ENCODE data around the gene KIF3A. TPM values are rescaled to one million over a fixed set of nuclear protein-coding genes. Genes with fewer than 3 reads are reported as not detected.

Gene KIF3A
- total and polyA plus RNA-seq, 4 experiments from 2014 or later: 9.7 to 25.9 (median 18.5) TPM

GRCh38 chr5:132747616-132748440 is 10.5 kb upstream of the KIF3A start:
- no peaks in the 10 kb centered on the region for H3K9me3 Mint-ChIP-seq
- peak; percentile 60 to 72 (median 70) for DNase-seq
- no peaks in the 10 kb centered on the region for H3K27me3 Mint-ChIP-seq
- Histone ChIP-seq H3K4me1 (ENCODE audit: insufficient read depth, low read length) (peaks cover 7% of the 10 kb centered on the region), H3K36me3 (ENCODE audit: insufficient read depth, low read length) (no peaks in the 10 kb centered on the region), H3K9me3 (ENCODE audit: control insufficient read depth in 1 of 2, low read length in 2 of 2) (no peaks in the 10 kb centered on the region), H3K27ac (ENCODE audit: low read depth, low read length) (peak overlapping the region; percentile 61), H3K4me3 (ENCODE audit: low read length in 2 of 2) (peak overlapping the region in 1 of 2 donors; percentile 58), H3K27me3 (ENCODE audit: insufficient read depth, low read length) (no peaks in the 10 kb centered on the region)
- CTCF ChIA-PET (ENCODE audit: partially characterized antibody): interaction anchor here (0.7 to 3.2 kb wide), 12 partner anchors 8 to 257 kb away, joined by 3 to 55 read pairs (median 4); partner anchors contain the start of genes IRF1 and KIF3A
- POLR2A ChIA-PET (ENCODE audit: partially characterized antibody): interaction anchor here (0.6 to 5.8 kb wide), 27 partner anchors 9 to 379 kb away, joined by 3 to 91 read pairs (median 4); partner anchors contain the start of genes AFF4, GDF9, HSPA4 and IRF1
- peak overlapping the region; percentile 64 to 79 (median 70) for H3K4me3 Mint-ChIP-seq
- H3K27ac Mint-ChIP-seq: peak overlapping the region; percentile 74 to 84 (median 75)
- peaks cover 7 to 12% of the 10 kb centered on the region in 2 donors for H3K36me3 Mint-ChIP-seq
- peaks cover 8 to 28% (median 15%) of the 10 kb centered on the region in 4 donors for H3K4me1 Mint-ChIP-seq
- intact Hi-C loops (cut with micrococcal nuclease): loop anchor here (1.0 to 5.0 kb wide), 4 partner anchors 11 to 119 kb away; partner anchors contain the start of genes GDF9, KIF3A, SEPTIN8 and UQCRQ

GRCh38 chr5:132746954-132747615 is 9.7 kb upstream of the KIF3A start, which contains the start of gene CCNI2:
TSS of gene CCNI2 (plus strand) at chr5:132747426. CDS start at chr5:132747496, 70 bp downstream.
- peak; percentile 71 to 76 (median 73) for DNase-seq
- Mint-ChIP-seq H3K36me3 (peaks cover under 1 to 10% of the 10 kb centered on the region in 2 donors), H3K27me3 (no peaks in the 10 kb centered on the region), H3K9me3 (no peaks in the 10 kb centered on the region), H3K4me1 (peaks cover 8 to 28% (median 15%) of the 10 kb centered on the region in 4 donors), H3K4me3 (peak within 1 kb of the TSS; percentile 78 to 87 (median 85)), H3K27ac (peak within 1 kb of the TSS; percentile 74 to 89 (median 79))
- ChIA-PET CTCF (ENCODE audit: partially characterized antibody) (interaction anchor here (0.6 to 3.2 kb wide), 15 partner anchors 9 to 256 kb away, joined by 3 to 55 read pairs (median 4); partner anchors contain the start of genes IRF1 and KIF3A), POLR2A (ENCODE audit: partially characterized antibody) (interaction anchor here (0.6 to 5.8 kb wide), 27 partner anchors 9 to 1991 kb away, joined by 3 to 91 read pairs (median 4); partner anchors contain the start of genes AFF4, CAMLG, GDF9 and HSPA4)
- H3K9me3 ChIP-seq (ENCODE audit: control insufficient read depth in 1 of 2, low read length in 2 of 2): no peaks in the 10 kb centered on the region
- H3K27ac ChIP-seq (ENCODE audit: low read depth, low read length): peak within 1 kb of the TSS; percentile 61
- peak within 1 kb of the TSS in 1 of 2 donors; percentile 58 for H3K4me3 ChIP-seq (ENCODE audit: low read length in 2 of 2)
- no peaks in the 10 kb centered on the region for H3K36me3 ChIP-seq (ENCODE audit: insufficient read depth, low read length)
- intact Hi-C loops (cut with micrococcal nuclease): loop anchor here (1.0 to 5.0 kb wide), 4 partner anchors 10 to 120 kb away; partner anchors contain the start of genes GDF9, KIF3A, SEPTIN8 and UQCRQ
- H3K27me3 ChIP-seq (ENCODE audit: insufficient read depth, low read length): no peaks in the 10 kb centered on the region
- H3K4me1 ChIP-seq (ENCODE audit: insufficient read depth, low read length): peaks cover 7% of the 10 kb centered on the region

- Histone ChIP-seq H3K4me1 (ENCODE audit: insufficient read depth, low read length) (peaks cover 7% of the 10 kb centered on the region), H3K27me3 (ENCODE audit: insufficient read depth, low read length) (no peaks in the 10 kb centered on the region), H3K27ac (ENCODE audit: low read depth, low read length) (peak overlapping the region; percentile 61), H3K9me3 (ENCODE audit: control insufficient read depth in 1 of 2, low read length in 2 of 2) (no peaks in the 10 kb centered on the region), H3K4me3 (ENCODE audit: low read length in 2 of 2) (peak overlapping the region in 1 of 2 donors; percentile 58), H3K36me3 (ENCODE audit: insufficient read depth, low read length) (no peaks in the 10 kb centered on the region)
- intact Hi-C loops (cut with micrococcal nuclease): loop anchor here (2.0 to 5.0 kb wide), 3 partner anchors 30 to 121 kb away; partner anchors contain the start of genes GDF9, SEPTIN8 and UQCRQ
- H3K27ac Mint-ChIP-seq: peak overlapping the region; percentile 70 to 89 (median 79)
- POLR2A ChIA-PET (ENCODE audit: partially characterized antibody): interaction anchor here (0.7 to 5.8 kb wide), 17 partner anchors 9 to 1992 kb away, joined by 3 to 91 read pairs (median 6); partner anchors contain the start of genes AFF4, CAMLG, HSPA4 and IRF1
- H3K9me3 Mint-ChIP-seq: no peaks in the 10 kb centered on the region
- peak overlapping the region; percentile 78 to 87 (median 85) for H3K4me3 Mint-ChIP-seq
- no peak for DNase-seq
- CTCF ChIA-PET (ENCODE audit: partially characterized antibody): interaction anchor here (0.6 to 3.2 kb wide), 9 partner anchors 10 to 256 kb away, joined by 3 to 55 read pairs (median 4); partner anchors contain the start of genes IRF1 and KIF3A
- H3K4me1 Mint-ChIP-seq: peaks cover 7 to 24% (median 14%) of the 10 kb centered on the region in 4 donors
- no peaks in the 10 kb centered on the region for H3K27me3 Mint-ChIP-seq
- peaks cover 0 to 9% of the 10 kb centered on the region in 2 donors for H3K36me3 Mint-ChIP-seq
Observed at GRCh38 chr5:132746592-132746953, 9.2 kb upstream of the KIF3A start.

- Histone ChIP-seq H3K27me3 (ENCODE audit: insufficient read depth, low read length) (no peaks in the 10 kb centered on the region), H3K4me3 (ENCODE audit: low read length in 2 of 2) (no peak overlapping the region), H3K27ac (ENCODE audit: low read depth, low read length) (no peak overlapping the region), H3K9me3 (ENCODE audit: control insufficient read depth in 1 of 2, low read length in 2 of 2) (no peaks in the 10 kb centered on the region), H3K36me3 (ENCODE audit: insufficient read depth, low read length) (no peaks in the 10 kb centered on the region), H3K4me1 (ENCODE audit: insufficient read depth, low read length) (peaks cover 7% of the 10 kb centered on the region)
- H3K4me3 Mint-ChIP-seq: no peak overlapping the region
- H3K9me3 Mint-ChIP-seq: no peaks in the 10 kb centered on the region
- intact Hi-C loops (cut with micrococcal nuclease): loop anchor here (5.0 kb wide), 1 partner anchor 123 kb away; the partner anchor contains the start of genes GDF9 and UQCRQ
- no peaks in the 10 kb centered on the region for H3K27me3 Mint-ChIP-seq
- ChIA-PET POLR2A (ENCODE audit: partially characterized antibody) (no interaction called here), CTCF (ENCODE audit: partially characterized antibody) (no interaction called here)
- peak overlapping the region in 1 of 7 donors; percentile 32 for H3K27ac Mint-ChIP-seq
- H3K36me3 Mint-ChIP-seq: no peaks in the 10 kb centered on the region
- no peak for DNase-seq
- H3K4me1 Mint-ChIP-seq: peaks cover 0 to 15% (median 7%) of the 10 kb centered on the region in 4 donors
Observed at GRCh38 chr5:132744659-132745058, 7.3 kb upstream of the KIF3A start.

- no peaks in the 10 kb centered on the region for H3K36me3 Mint-ChIP-seq
- no peak overlapping the region for H3K27ac ChIP-seq (ENCODE audit: low read depth, low read length)
- no peak for DNase-seq
- no peaks in the 10 kb centered on the region for H3K36me3 ChIP-seq (ENCODE audit: insufficient read depth, low read length)
- intact Hi-C loops (cut with micrococcal nuclease): no loop called here
- peaks cover 5% of the 10 kb centered on the region for H3K4me1 ChIP-seq (ENCODE audit: insufficient read depth, low read length)
- no peaks in the 10 kb centered on the region for H3K27me3 Mint-ChIP-seq
- no peak overlapping the region for H3K4me3 ChIP-seq (ENCODE audit: low read length in 2 of 2)
- H3K4me1 Mint-ChIP-seq: peaks cover 7 to 9% (median 9%) of the 10 kb centered on the region in 4 donors
- CTCF ChIA-PET (ENCODE audit: partially characterized antibody): no interaction called here
- no peak overlapping the region for H3K4me3 Mint-ChIP-seq
- no peaks in the 10 kb centered on the region for H3K9me3 Mint-ChIP-seq
- no peaks in the 10 kb centered on the region for H3K9me3 ChIP-seq (ENCODE audit: control insufficient read depth in 1 of 2, low read length in 2 of 2)
- POLR2A ChIA-PET (ENCODE audit: partially characterized antibody): no interaction called here
- H3K27ac Mint-ChIP-seq: no peak overlapping the region
- H3K27me3 ChIP-seq (ENCODE audit: insufficient read depth, low read length): no peaks in the 10 kb centered on the region
Observed at GRCh38 chr5:132742626-132743025, 5.3 kb upstream of the KIF3A start.

- Mint-ChIP-seq H3K27me3 (no peaks in the 10 kb centered on the region), H3K4me1 (peaks cover 11 to 13% (median 12%) of the 10 kb centered on the region in 4 donors), H3K27ac (no peak overlapping the region), H3K36me3 (peaks cover 0 to 4% of the 10 kb centered on the region in 2 donors), H3K9me3 (no peaks in the 10 kb centered on the region), H3K4me3 (no peak overlapping the region)
- H3K9me3 ChIP-seq (ENCODE audit: control insufficient read depth in 1 of 2, low read length in 2 of 2): no peaks in the 10 kb centered on the region
- H3K27ac ChIP-seq (ENCODE audit: low read depth, low read length): no peak overlapping the region
- H3K36me3 ChIP-seq (ENCODE audit: insufficient read depth, low read length): no peaks in the 10 kb centered on the region
- no peak overlapping the region for H3K4me3 ChIP-seq (ENCODE audit: low read length in 2 of 2)
- peaks cover 6% of the 10 kb centered on the region for H3K4me1 ChIP-seq (ENCODE audit: insufficient read depth, low read length)
- ChIA-PET POLR2A (ENCODE audit: partially characterized antibody) (no interaction called here), CTCF (ENCODE audit: partially characterized antibody) (no interaction called here)
- H3K27me3 ChIP-seq (ENCODE audit: insufficient read depth, low read length): no peaks in the 10 kb centered on the region
- intact Hi-C loops (cut with micrococcal nuclease): no loop called here
- no peak for DNase-seq
Observed at GRCh38 chr5:132742158-132742557, 4.8 kb upstream of the KIF3A start.

All from CD4-positive, alpha-beta memory T cell (primary cell).